Measurements from ENCODE around the gene FPGS. TPM values are rescaled to one million over a fixed set of nuclear protein-coding genes. Genes with fewer than 3 reads are reported as not detected.

Gene FPGS
- total RNA-seq, 1 experiment from 2014 or later: 81.7 TPM

DNA sequence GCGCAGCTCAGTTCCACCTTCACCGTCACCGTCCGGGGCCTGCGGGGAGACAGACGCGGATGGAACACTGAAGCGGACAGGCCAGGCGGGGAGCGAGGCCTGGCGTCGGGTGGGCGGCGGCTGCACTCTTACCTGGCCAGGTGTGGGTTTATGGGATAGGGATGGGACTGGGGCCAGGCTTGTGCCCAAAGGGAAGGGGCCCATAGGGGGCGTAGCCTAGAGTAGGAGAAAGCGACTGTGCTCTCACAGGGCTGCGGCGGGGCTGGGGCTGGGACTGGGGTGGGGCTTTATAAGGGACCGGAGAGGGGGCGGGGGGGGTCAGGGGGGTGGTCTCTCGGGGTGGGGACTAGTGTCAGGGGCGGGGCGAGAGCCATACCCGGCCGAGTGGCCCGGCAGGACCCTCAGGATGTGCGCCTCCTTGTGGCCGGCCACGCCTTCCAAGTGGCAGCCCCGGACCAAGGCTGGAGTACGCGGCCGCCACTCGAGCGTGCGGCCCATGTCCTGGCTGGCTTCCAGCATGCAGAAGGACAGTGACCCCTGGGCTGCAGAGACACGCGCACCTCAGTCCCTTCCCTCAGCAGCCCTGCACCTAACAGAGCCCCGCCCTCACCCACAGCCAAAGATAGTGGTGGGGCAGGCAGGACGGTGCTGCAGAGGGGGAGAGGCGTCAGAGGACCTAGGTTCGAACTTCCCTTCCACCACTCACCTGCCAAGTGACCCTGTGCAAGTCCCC lies 22.8 kb downstream of the FPGS start:
- H3K27ac Mint-ChIP-seq: peak overlapping the region; percentile 60; the same call in 1 of the 2 replicates
- H3K36me3 Mint-ChIP-seq: peaks cover 4% of the 10 kb centered on the region; the same call in 1 of the 2 replicates
- peaks cover 23% of the 10 kb centered on the region for H3K27me3 Mint-ChIP-seq (ENCODE audit: low read depth)
- peaks cover 33% of the 10 kb centered on the region for H3K4me1 Mint-ChIP-seq
- TF ChIP-seq SP1 (CRISPR knock-in tag; conservative IDR thresholded peaks at IDR 0.05) (0 out of 2 replicates have a peak, but pooled peaks have one; percentile 51), FOXK1 (CRISPR knock-in tag; IDR thresholded peaks at IDR 0.05) (peak; percentile 9; the same call in 1 of the 2 replicates), ZNF232 (CRISPR knock-in tag; IDR thresholded peaks at IDR 0.05) (peak; percentile 56; the same call in 1 of the 2 replicates), ZNF281 (CRISPR knock-in tag; IDR thresholded peaks at IDR 0.05) (0 out of 2 replicates have a peak, but pooled peaks have one; percentile 15), TEAD1 (CRISPR knock-in tag; IDR thresholded peaks at IDR 0.05) (no peak), GABPB1 (CRISPR knock-in tag; IDR thresholded peaks at IDR 0.05) (peak; percentile 40; the same call in 1 of the 2 replicates)
- TF ChIP-seq, protein P1, sequence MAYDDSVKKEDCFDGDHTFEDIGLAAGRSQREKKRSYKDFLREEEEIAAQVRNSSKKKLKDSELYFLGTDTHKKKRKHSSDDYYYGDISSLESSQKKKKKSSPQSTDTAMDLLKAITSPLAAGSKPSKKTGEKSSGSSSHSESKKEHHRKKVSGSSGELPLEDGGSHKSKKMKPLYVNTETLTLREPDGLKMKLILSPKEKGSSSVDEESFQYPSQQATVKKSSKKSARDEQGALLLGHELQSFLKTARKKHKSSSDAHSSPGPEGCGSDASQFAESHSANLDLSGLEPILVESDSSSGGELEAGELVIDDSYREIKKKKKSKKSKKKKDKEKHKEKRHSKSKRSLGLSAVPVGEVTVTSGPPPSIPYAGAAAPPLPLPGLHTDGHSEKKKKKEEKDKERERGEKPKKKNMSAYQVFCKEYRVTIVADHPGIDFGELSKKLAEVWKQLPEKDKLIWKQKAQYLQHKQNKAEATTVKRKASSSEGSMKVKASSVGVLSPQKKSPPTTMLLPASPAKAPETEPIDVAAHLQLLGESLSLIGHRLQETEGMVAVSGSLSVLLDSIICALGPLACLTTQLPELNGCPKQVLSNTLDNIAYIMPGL (CRISPR knock-in tag; IDR thresholded peaks at IDR 0.05): no peak
- TF ChIP-seq, protein P2, sequence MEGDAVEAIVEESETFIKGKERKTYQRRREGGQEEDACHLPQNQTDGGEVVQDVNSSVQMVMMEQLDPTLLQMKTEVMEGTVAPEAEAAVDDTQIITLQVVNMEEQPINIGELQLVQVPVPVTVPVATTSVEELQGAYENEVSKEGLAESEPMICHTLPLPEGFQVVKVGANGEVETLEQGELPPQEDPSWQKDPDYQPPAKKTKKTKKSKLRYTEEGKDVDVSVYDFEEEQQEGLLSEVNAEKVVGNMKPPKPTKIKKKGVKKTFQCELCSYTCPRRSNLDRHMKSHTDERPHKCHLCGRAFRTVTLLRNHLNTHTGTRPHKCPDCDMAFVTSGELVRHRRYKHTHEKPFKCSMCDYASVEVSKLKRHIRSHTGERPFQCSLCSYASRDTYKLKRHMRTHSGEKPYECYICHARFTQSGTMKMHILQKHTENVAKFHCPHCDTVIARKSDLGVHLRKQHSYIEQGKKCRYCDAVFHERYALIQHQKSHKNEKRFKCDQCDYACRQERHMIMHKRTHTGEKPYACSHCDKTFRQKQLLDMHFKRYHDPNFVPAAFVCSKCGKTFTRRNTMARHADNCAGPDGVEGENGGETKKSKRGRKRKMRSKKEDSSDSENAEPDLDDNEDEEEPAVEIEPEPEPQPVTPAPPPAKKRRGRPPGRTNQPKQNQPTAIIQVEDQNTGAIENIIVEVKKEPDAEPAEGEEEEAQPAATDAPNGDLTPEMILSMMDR (IDR thresholded peaks at IDR 0.05): peak; percentile 71
- no peaks in the 10 kb centered on the region for H3K9me3 Mint-ChIP-seq
- peak; percentile 97 for DNase-seq (ENCODE audit: low spot score)
- CTCF ChIA-PET: interaction anchor here (0.5 to 6.6 kb wide), 33 partner anchors 10 to 299 kb away, joined by 3 to 115 read pairs (median 4); partner anchors contain the start of genes CDK9, ENG, FPGS and ST6GALNAC4
- H3K4me3 Mint-ChIP-seq: peak overlapping the region; percentile 64
- POLR2A ChIA-PET: interaction anchor here (0.6 kb wide), 1 partner anchor 121 kb away, joined by 3 read pairs; no protein-coding TSS in a partner anchor
- peak; percentile 88 for ATAC-seq

- POLR2A ChIA-PET: no interaction called here
- Mint-ChIP-seq H3K36me3 (peaks cover 4% of the 10 kb centered on the region; the same call in 1 of the 2 replicates), H3K27me3 (ENCODE audit: low read depth) (peaks cover 23% of the 10 kb centered on the region), H3K4me3 (no peak overlapping the region), H3K4me1 (peaks cover 33% of the 10 kb centered on the region), H3K27ac (no peak overlapping the region), H3K9me3 (no peaks in the 10 kb centered on the region)
- no peak for DNase-seq (ENCODE audit: low spot score)
- CTCF ChIA-PET: interaction anchor here (0.9 to 6.6 kb wide), 12 partner anchors 10 to 77 kb away, joined by 3 to 115 read pairs (median 4); no protein-coding TSS in a partner anchor
- TF ChIP-seq USF1 (CRISPR knock-in tag; IDR thresholded peaks at IDR 0.05): no peak
- no peak for ATAC-seq
Observed at GRCh38 chr9:127826253-127826913, 23.7 kb downstream of the FPGS start.

- Mint-ChIP-seq H3K4me3 (peak overlapping the region; percentile 62), H3K9me3 (no peaks in the 10 kb centered on the region), H3K4me1 (peaks cover 36% of the 10 kb centered on the region), H3K27ac (peak overlapping the region; percentile 89), H3K36me3 (peaks cover 4% of the 10 kb centered on the region; the same call in 1 of the 2 replicates), H3K27me3 (ENCODE audit: low read depth) (peaks cover 23% of the 10 kb centered on the region)
- ATAC-seq: peak; percentile 78
- peak; percentile 98 for DNase-seq (ENCODE audit: low spot score)
- POLR2A ChIA-PET: interaction anchor here (0.7 to 0.9 kb wide), 3 partner anchors 14 to 70 kb away, joined by 3 to 4 read pairs (median 3); no protein-coding TSS in a partner anchor
- CTCF ChIA-PET: interaction anchor here (0.6 to 6.6 kb wide), 13 partner anchors 12 to 289 kb away, joined by 3 to 115 read pairs (median 3); partner anchors contain the start of genes ENG, ST6GALNAC4 and TOR2A
- peak; percentile 59; the same call in 1 of the 2 replicates for TF ChIP-seq SP1 (CRISPR knock-in tag; conservative IDR thresholded peaks at IDR 0.05)
- TF ChIP-seq ZBTB21 (CRISPR knock-in tag; IDR thresholded peaks at IDR 0.05; ENCODE audit: borderline replicate concordance): no peak
- no peak for TF ChIP-seq ZBTB43 (CRISPR knock-in tag; IDR thresholded peaks at IDR 0.05)
- TF ChIP-seq, protein P3, sequence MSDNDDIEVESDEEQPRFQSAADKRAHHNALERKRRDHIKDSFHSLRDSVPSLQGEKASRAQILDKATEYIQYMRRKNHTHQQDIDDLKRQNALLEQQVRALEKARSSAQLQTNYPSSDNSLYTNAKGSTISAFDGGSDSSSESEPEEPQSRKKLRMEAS (CRISPR knock-in tag; IDR thresholded peaks at IDR 0.05): peak; percentile 65; the same call in 1 of the 2 replicates
- TF ChIP-seq CREM (CRISPR knock-in tag; IDR thresholded peaks at IDR 0.05): no peak
- TF ChIP-seq ZNF263 (CRISPR knock-in tag; IDR thresholded peaks at IDR 0.05; ENCODE audit: low read depth): no peak
- TF ChIP-seq, protein P1 (CRISPR knock-in tag; IDR thresholded peaks at IDR 0.05): peak; percentile 58; the same call in 1 of the 2 replicates
- TF ChIP-seq MYBL2 (CRISPR knock-in tag; IDR thresholded peaks at IDR 0.05): no peak
Observed at GRCh38 chr9:127828262-127829031, 25.8 kb downstream of the FPGS start.

Measured in WTC11 (cell line).